OCI-LY7 (cell line): ENCODE data around the gene PEX14. TPM values are rescaled to one million over a fixed set of nuclear protein-coding genes. Genes with fewer than 3 reads are reported as not detected.

Experiments used
- BruUV-seq: library from RNA; stranded (reverse); fragments of 400-500 nt; replicated peaks from 2 replicates; lab custom pipeline; 2021; lab: Mats Ljungman, UMichigan
- CTCF ChIA-PET: fragments of 300-600 bp; sonication (Branson Sonifier 250); formaldehyde crosslinking; loops from one replicate; lab custom pipeline; 2022; ENCODE audit warnings: antibody characterized with exemption; ENCODE audit not compliant: unreplicated experiment; lab: Charles Lee
- POLR2A ChIA-PET: fragments of 300-600 bp; sonication (Branson Sonifier 250); formaldehyde crosslinking; loops from one replicate; lab custom pipeline; 2022; ENCODE audit warnings: antibody characterized with exemption; lab: Charles Lee
- DNase-seq: peaks from one replicate; pipeline ENCODE4 v3.0.0-alpha.2; 2015; ENCODE audit warnings: low spot score
- H2AFZ ChIP-seq: fragments of 200-600 bp; sonication (generic), shearing (Covaris generic); 2 replicates; pipeline ENCODE4 v1.6.1; 2014; ENCODE audit warnings: mild to moderate bottlenecking, antibody characterized with exemption, low read length, moderate library complexity
- H3K27ac ChIP-seq: fragments of 200-600 bp; sonication (generic); 2 replicates; pipeline ENCODE4 v1.5.1; 2014; ENCODE audit warnings: mixed run types, low read depth, mild to moderate bottlenecking, moderate library complexity, low read length, inconsistent platforms; ENCODE audit not compliant: poor library complexity, severe bottlenecking
- H3K36me3 ChIP-seq: fragments of 200-600 bp; sonication (generic); 2 replicates; pipeline ENCODE4 v1.6.1; 2014; ENCODE audit warnings: mild to moderate bottlenecking, antibody characterized with exemption, low read length, moderate library complexity, mixed read lengths; ENCODE audit not compliant: insufficient read depth
- H3K4me1 ChIP-seq: fragments of 200-600 bp; sonication (generic); 2 replicates; pipeline ENCODE4 v1.5.1; 2014; ENCODE audit warnings: mild to moderate bottlenecking, low read length; ENCODE audit not compliant: insufficient read depth, poor library complexity, severe bottlenecking
- H3K4me2 ChIP-seq: fragments of 200-600 bp; sonication (generic); 2 replicates; pipeline ENCODE4 v1.6.1; 2014; ENCODE audit warnings: mild to moderate bottlenecking, low read length
- H3K4me3 ChIP-seq: fragments of 200-600 bp; sonication (generic); 2 replicates; pipeline ENCODE4 v1.5.1; 2014; ENCODE audit warnings: mild to moderate bottlenecking, low read depth, low read length; ENCODE audit not compliant: poor library complexity, severe bottlenecking
- H3K79me2 ChIP-seq: fragments of 200-600 bp; sonication (generic); 2 replicates; pipeline ENCODE4 v1.6.1; 2016; ENCODE audit warnings: low read depth, mild to moderate bottlenecking, low read length, moderate library complexity, mixed read lengths; ENCODE audit not compliant: insufficient read depth
- H3K9me2 ChIP-seq: fragments of 200-600 bp; sonication (generic); 2 replicates; pipeline ENCODE4 v1.6.1; 2016; ENCODE audit warnings: mild to moderate bottlenecking, low read length, mixed read lengths; ENCODE audit not compliant: insufficient read depth
- H3K9me3 ChIP-seq: fragments of 200-600 bp; sonication (generic); 2 replicates; pipeline ENCODE4 v1.6.1; 2014; ENCODE audit warnings: mild to moderate bottlenecking, mixed run types, low read length, mixed read lengths
- H4K20me1 ChIP-seq: fragments of 200-600 bp; sonication (generic); 2 replicates; pipeline ENCODE4 v1.6.1; 2014; ENCODE audit warnings: mild to moderate bottlenecking, antibody characterized with exemption, low read length, moderate library complexity, mixed read lengths; ENCODE audit not compliant: insufficient read depth
- EZH2phosphoT487 ChIP-seq: fragments of 200-600 bp; sonication (generic); IDR thresholded peaks from 2 replicates; pipeline ENCODE4 v1.6.1; 2018; ENCODE audit warnings: low read depth, borderline replicate concordance, mild to moderate bottlenecking, mixed run types, antibody characterized with exemption, low read length, moderate library complexity, mixed read lengths
- intact Hi-C: fragments of 100-400 bp; cut with micrococcal nuclease; formaldehyde crosslinking; loops from one replicate; pipeline ENCODE4 v1.10.0; 2022; ENCODE audit not compliant: unreplicated experiment
- total RNA-seq, 2 experiments: library from RNA; depleted of rRNA in 1 of 2; stranded (reverse); fragments of >200 nt in 1 of 2; shearing (Covaris generic) in 1 of 2; gene quantifications; 2 replicates each; pipeline ENCODE4 v1.2.3, GENCODE V29; 2014 to 2022
- TF ChIP-seq, protein P1 (sequence below): fragments of 200-600 bp; sonication (generic); conservative IDR thresholded peaks from 2 replicates; pipeline ENCODE4 v1.5.1; 2014; ENCODE audit warnings: mild to moderate bottlenecking, antibody characterized with exemption, low read length, moderate library complexity, mixed read lengths

The PEX14 gene
- total RNA-seq, 2 experiments from 2014 or later: 14.6 to 24.3 TPM

DNA sequence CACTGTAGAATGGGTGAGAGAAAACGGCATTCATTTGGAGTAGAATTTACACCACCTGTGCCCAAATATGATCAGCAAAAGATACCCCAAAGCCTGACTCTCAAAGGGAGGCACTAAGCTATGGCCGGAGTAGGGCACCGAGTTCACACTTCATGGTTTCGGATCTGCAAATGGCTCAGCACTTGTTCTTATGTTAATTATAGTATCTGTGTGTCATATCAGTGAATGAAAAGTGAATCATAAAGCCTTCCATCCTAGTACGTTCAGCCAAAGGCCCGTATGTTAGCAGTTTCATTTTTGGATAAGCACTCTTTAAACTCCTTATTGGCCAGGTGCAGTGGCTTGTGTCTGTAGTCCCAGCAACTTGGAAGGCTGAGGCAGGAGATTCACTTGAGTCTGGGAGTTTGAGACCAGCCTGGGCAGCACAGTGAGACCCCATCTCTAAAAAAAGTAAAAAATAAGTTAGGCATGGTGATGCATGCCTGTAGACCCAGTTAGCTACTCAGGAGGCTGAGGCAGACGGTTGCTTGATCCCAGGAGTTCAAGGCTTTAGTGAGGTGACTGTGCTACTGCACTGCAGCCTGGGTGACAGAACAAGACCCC lies 29.9 kb upstream of the PEX14 start:
- H3K4me2 ChIP-seq: no peak overlapping the region
- H3K9me2 ChIP-seq: no peaks in the 10 kb centered on the region
- ChIA-PET CTCF (no interaction called here), POLR2A (no interaction called here)
- H3K4me1 ChIP-seq: no peaks in the 10 kb centered on the region
- H3K79me2 ChIP-seq: no peaks in the 10 kb centered on the region
- H2AFZ ChIP-seq: no peak overlapping the region
- DNase-seq: no peak
- no peak overlapping the region for H3K27ac ChIP-seq
- H3K9me3 ChIP-seq: no peaks in the 10 kb centered on the region
- no peak overlapping the region for H3K4me3 ChIP-seq
- peaks cover 5% of the 10 kb centered on the region; the same call in 1 of the 2 replicates for H3K36me3 ChIP-seq
- TF ChIP-seq, protein P1, sequence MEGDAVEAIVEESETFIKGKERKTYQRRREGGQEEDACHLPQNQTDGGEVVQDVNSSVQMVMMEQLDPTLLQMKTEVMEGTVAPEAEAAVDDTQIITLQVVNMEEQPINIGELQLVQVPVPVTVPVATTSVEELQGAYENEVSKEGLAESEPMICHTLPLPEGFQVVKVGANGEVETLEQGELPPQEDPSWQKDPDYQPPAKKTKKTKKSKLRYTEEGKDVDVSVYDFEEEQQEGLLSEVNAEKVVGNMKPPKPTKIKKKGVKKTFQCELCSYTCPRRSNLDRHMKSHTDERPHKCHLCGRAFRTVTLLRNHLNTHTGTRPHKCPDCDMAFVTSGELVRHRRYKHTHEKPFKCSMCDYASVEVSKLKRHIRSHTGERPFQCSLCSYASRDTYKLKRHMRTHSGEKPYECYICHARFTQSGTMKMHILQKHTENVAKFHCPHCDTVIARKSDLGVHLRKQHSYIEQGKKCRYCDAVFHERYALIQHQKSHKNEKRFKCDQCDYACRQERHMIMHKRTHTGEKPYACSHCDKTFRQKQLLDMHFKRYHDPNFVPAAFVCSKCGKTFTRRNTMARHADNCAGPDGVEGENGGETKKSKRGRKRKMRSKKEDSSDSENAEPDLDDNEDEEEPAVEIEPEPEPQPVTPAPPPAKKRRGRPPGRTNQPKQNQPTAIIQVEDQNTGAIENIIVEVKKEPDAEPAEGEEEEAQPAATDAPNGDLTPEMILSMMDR: no peak
- no peak for TF ChIP-seq EZH2phosphoT487
- BruUV-seq: no TSS peak
- intact Hi-C loops: no loop called here
- H4K20me1 ChIP-seq: no peaks in the 10 kb centered on the region

DNA sequence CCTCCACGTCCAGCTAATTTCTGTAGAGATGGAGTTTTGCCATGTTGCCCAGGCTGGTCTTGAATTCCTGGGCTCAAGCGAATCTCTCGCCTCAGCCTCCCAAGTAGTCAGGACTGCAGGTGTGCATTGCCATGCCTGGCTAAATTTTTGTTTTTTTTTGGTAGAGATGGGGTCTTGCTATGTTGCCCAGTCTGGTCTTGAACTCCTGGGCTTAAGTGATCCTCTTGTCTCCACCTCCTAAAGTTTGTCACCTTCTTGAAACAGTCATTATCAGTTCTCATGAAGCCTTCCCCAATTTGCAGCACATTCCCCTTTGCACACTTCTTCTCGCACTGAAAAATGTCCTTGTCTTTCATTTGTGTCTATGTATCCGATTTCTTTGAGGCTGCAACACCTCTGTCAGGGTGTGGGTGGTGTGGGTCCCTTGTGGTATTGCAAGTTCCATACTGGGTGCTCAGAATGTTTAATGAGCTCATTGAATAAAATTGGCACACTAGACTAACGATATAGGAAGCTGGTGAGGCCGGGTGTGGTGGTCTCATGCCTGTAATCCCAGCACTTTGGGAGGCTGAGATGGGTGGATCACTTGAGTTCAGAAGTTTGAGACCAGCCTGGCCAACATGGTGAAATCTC lies 27.8 kb upstream of the PEX14 start:
- POLR2A ChIA-PET: interaction anchor here (0.6 kb wide), 1 partner anchor 39 kb away, joined by 5 read pairs; no protein-coding TSS in a partner anchor
- no peaks in the 10 kb centered on the region for H3K9me2 ChIP-seq

More for the DNA sequence above, 27.8 kb upstream of the PEX14 start:
- Histone ChIP-seq H3K36me3 (no peaks in the 10 kb centered on the region), H3K9me3 (no peaks in the 10 kb centered on the region), H4K20me1 (no peaks in the 10 kb centered on the region), H3K4me2 (no peak overlapping the region), H2AFZ (no peak overlapping the region), H3K4me1 (no peaks in the 10 kb centered on the region), H3K27ac (no peak overlapping the region), H3K79me2 (no peaks in the 10 kb centered on the region), H3K4me3 (no peak overlapping the region)
- intact Hi-C loops: no loop called here
- no peak for TF ChIP-seq EZH2phosphoT487
- TF ChIP-seq, protein P1: no peak
- CTCF ChIA-PET: no interaction called here
- BruUV-seq: no TSS peak
- no peak for DNase-seq
